GM18498 (cell line): ENCODE measurements around the gene KRTDAP.

Experiments
- ATAC-seq: cut with Tn5 transposase; IDR thresholded peaks from one replicate; pipeline ENCODE4 v1.9.1; 2021; ENCODE audit warnings: mild to moderate bottlenecking, moderate library complexity; ENCODE audit not compliant: unreplicated experiment

KRTDAP gene, protein sequence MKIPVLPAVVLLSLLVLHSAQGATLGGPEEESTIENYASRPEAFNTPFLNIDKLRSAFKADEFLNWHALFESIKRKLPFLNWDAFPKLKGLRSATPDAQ

GRCh38 chr19:35490364-35490763 is at the start of gene KRTDAP:
Gene KRTDAP (minus strand): TSS chr19:35490464. CDS start chr19:35490442, 22 bp downstream.
- no peak for ATAC-seq

DNA sequence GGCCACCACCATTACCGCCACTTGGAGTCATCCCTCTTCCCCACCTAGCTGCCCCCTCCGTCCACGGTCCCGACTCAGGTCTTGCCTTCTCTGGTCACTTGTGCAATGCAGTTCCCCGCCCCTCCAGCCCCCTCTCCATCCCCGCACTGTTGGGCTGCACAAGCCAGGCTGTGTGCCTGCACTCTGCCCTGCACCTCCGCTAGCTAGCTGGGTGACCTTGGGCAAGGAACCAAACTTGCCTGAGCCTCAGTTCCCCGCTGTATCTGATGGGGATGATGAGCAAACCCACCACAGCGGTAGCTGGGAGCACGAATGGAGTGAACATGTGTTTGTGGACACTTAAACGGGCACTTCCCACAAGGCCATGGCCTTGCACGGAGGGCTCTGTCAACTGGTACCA is 49.6 kb upstream of the KRTDAP start:
- no peak for ATAC-seq

GRCh38 chr19:35539314-35539713 is 49.0 kb upstream of the KRTDAP start:
- no peak for ATAC-seq

GRCh38 chr19:35534803-35535480 is 44.7 kb upstream of the KRTDAP start:
- ATAC-seq = no peak

GRCh38 chr19:35533822-35534392 is 43.6 kb upstream of the KRTDAP start:
- no peak for ATAC-seq

DNA sequence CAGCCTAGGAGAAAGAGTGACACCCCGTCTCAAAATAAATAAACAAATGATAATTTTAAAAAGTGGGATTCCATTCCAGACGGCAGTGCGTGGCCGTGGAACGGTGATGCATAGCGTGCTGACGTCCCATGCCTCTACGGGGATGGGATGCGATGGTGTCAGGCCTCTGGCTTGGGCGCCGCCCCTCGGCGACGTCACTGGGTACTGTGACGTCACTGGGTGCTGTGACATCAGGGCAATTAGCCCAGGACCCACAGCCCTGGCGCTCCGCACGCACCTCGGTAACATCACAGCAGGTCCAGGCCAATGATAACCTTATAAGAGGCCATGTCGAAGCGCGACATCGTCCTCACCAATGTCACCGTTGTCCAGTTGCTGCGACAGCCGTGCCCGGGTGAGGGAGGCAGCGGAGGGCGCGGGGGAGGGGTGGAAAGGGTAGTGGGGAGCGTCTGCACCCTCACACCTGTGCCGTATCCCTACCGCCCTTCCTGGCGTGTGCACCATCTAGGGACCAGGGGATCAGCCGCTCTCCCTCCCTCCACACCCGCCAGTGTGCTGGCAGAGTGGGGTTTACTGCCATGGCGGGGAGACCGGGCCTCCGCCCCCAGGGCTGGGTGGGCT is 43.0 kb upstream of the KRTDAP start, which contains the start of gene GAPDHS:
Gene GAPDHS, plus strand, starts transcription at position 256 of the 621 bp plus-strand sequence. Its CDS starts 72 bp downstream, at position 328.
- no peak for ATAC-seq

GRCh38 chr19:35531291-35531690 is 41.0 kb upstream of the KRTDAP start:
- no peak for ATAC-seq

DNA sequence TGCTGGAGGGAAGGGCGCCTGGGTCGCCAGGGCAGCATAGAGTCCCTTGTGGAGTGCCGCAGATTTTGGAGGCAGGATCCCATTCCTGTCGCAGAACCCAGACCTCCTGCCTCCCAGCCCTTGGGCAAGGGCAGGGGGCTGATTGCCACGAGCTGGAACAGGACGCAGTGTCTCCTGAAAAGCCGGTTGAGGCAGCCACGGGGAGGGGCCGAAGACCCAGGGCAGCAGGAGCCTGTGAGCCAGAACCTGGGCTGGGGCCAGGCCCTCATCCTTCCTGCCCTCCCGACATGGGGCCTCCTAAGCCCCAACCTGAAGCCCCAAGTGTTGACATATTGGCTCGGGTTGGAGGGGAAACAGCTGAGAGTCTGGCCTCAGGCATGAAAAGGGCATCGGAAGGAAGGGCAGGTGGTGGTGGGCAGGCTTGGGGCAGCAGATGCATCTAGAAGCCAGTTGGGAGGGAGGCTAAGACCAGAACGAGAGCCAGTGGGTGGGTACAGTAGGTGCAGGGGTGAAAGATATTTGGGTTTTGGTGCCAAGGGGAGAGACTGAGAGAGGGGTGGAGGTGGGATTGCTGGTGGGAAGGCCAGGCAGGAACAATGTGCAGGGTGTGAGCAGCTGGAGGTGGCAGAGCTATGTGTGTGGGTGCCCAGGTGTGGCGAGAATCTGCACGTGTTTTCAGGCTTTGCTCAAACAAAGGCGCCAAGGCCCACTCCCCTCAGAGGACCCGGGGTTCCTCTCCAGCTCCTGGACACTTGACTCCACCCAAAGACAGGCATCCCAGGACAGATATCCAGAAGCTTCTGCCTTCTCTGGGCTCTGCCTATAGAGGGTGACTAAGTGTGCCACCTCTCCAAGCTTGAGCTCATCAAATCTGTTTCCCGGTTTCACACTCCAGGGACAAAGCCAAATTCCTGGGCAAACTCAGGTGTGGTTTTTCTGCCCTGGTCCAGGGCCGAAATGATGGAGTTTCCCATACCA is 39.3 kb upstream of the KRTDAP start:
- ATAC-seq = no peak

GRCh38 chr19:35528218-35529038 is 38.2 kb upstream of the KRTDAP start, which contains the start of gene SBSN:
Gene SBSN (minus strand): TSS chr19:35528311. CDS start chr19:35528281, 30 bp downstream.
- no peak for ATAC-seq

DNA sequence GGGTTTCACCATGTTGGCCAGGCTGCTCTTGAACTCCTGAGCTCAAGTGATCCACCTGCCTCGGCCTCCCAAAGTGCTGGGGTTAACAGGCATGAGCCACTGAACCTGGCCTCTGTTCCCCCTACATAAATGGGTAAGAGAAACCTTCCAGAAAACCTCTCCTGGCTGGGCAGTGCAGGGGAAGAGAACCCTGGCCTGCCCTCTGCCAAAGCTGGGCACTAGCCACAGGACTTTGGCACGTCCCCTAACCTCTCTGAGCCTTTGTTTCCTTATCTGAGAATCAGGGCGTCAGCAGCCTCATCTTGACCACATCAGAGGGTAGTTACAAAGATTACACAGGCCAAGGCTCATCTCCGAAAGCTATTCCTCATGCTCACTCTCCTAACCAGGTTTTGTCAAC is 35.6 kb upstream of the KRTDAP start:
- ATAC-seq = no peak

GRCh38 chr19:35524181-35524837 is 34.0 kb upstream of the KRTDAP start:
- ATAC-seq = no peak

DNA sequence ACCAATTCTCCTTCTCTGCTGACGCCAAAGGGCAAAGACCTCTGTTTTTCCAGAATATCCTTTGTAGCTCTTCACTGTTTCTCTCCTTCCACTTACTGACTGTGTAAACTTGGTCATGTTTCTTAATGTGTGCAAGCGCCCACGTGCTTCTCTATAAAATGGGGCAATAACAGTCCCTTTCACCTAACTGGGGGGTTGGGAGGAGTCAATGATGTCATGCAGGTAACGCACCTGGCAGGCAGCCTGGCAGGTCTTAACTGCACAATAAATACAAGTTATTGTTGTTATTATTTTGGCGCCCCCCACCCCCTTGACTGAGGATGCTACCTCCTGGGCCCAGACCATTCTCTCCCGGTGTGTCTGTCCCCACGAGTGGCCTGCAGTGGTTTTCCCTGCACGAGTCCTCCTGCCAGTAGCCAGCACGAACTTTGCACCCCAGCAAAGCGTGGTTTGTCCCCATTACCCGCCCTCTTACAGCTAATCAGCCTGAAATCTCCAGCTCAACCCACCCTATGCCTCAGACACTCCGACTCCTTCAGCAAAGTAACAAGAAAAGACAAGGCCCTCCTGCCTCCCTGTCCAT is 32.6 kb upstream of the KRTDAP start:
- ATAC-seq = no peak

DNA sequence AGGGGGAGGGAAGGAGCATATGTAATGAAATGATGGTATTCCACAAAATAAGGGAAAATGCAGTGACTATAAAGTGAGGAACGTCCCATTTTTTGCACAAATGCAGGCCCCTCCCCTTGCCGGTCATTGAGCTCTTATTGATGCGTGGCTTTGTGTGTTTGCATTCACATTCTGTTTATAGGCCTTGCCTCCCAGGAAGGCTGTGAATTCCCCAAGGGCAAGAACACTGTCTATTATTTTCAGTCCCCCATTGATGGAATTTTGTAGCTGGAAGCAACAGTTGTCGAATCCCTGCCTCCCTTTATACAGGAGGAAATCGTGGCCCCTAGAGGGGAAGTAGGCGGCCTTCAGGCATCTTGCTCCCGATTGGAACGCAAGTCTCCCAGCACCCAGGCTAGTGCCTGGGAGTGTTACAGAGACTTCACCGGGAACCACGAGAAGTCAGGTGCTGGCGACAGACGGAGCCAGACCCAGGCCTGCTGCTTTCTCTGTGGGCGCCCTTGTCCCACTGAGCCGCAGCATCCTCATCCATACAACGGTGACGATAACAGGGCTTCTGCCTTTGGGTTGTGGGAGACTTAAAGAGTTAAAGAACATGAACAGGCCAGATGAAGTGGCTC is 31.0 kb upstream of the KRTDAP start:
- ATAC-seq = no peak

GRCh38 chr19:35519291-35519690 is 29.0 kb upstream of the KRTDAP start:
- no peak for ATAC-seq

DNA sequence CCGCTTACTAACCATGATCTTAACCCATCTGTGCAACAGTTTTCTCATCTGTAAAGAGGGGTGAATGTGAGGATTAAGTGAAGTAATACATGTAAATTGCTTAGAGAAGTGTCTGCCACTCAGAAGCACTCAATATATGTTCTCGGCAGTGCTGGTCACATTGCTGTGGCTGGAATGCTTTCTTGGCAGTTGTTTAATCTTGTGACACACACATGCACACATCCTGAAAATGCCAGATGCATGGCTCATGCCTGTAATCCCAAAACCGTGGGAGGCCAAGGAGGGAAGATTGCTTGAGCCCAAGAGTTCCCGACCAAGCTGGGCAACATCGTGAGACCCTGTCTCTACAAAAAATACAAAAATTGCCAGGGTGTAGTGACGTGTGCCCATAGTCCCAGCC is 28.0 kb upstream of the KRTDAP start:
- no peak for ATAC-seq

DNA sequence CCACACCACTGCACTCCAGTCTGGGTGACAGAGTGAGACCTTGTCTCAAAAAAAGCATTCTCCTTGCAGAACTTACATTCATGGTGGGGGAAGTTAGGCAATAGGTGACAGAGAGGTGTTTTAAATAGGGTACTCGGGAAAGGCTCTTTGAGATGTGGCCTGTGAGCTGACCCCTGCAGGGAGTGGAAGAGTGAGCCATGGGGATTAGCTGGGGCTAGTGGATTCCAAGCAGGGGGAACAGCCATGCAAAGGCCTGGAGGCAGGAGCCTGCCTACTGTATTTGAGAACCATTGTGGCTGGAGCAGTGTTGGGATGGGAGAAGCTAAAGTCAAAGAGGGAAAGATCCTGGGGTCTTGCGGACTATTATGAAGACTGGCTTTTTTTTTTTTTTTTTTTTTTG is 27.1 kb upstream of the KRTDAP start:
- no peak for ATAC-seq

GRCh38 chr19:35516310-35516709 is 26.0 kb upstream of the KRTDAP start:
- no peak for ATAC-seq

- no peak for ATAC-seq
These were observed 24.1 kb upstream of the KRTDAP start for GRCh38 chr19:35514282-35514809.
